Kidney (tissue), 14 donors: Measurements from ENCODE around the gene PRR4. TPM values are rescaled to one million over a fixed set of nuclear protein-coding genes. Genes with fewer than 3 reads are reported as not detected.

Experiments used
- DNase-seq, 5 donors: peaks; one replicate each; pipeline ENCODE4 v3.0.0-alpha.2; 2013 to 2020
- FAIRE-seq: peaks from 2 replicates; lab custom pipeline; 2012; peaks lifted over from hg19 to GRCh38; lab: Jason Lieb, UNC
- H3K27ac ChIP-seq, 2 donors: one replicate each; pipeline ENCODE4 v1.7.0; 2013; ENCODE audit warnings: low read depth in 2 of 2, low read length in 2 of 2, inconsistent platforms in 1 of 2
- H3K27me3 ChIP-seq: one replicate; pipeline ENCODE4 v1.7.1; 2013; ENCODE audit warnings: low read length, inconsistent platforms; ENCODE audit not compliant: control insufficient read depth, insufficient read depth
- H3K36me3 ChIP-seq, 3 donors: one replicate each; pipeline versions ENCODE4 v1.7.0 to v1.7.1; 2013; ENCODE audit warnings: low read length in 3 of 3, control low read depth in 1 of 3, inconsistent platforms in 1 of 3; ENCODE audit not compliant: insufficient read depth in 3 of 3, control insufficient read depth in 2 of 3
- H3K4me1 ChIP-seq, 3 donors: one replicate each; pipeline versions ENCODE4 v1.7.0 to v1.7.1; 2013; ENCODE audit warnings: low read length in 3 of 3, inconsistent platforms in 1 of 3, low read depth in 1 of 3; ENCODE audit not compliant: control insufficient read depth in 2 of 3, insufficient read depth in 2 of 3
- H3K4me3 ChIP-seq, 3 donors: one replicate each; pipeline versions ENCODE4 v1.7.0 to v1.8.1; 2013; ENCODE audit warnings: low read length in 3 of 3, control low read depth in 1 of 3, inconsistent platforms in 1 of 3
- H3K9ac ChIP-seq, 3 donors: one replicate each; pipeline versions ENCODE4 v1.7.0 to v1.7.1; 2013; ENCODE audit warnings: low read length in 3 of 3, control low read depth in 1 of 3, inconsistent platforms in 1 of 3
- H3K9me3 ChIP-seq, 3 donors: one replicate each; pipeline versions ENCODE4 v1.7.0 to v1.7.1; 2013; ENCODE audit warnings: low read length in 3 of 3, control low read depth in 1 of 3, inconsistent platforms in 1 of 3; ENCODE audit not compliant: control insufficient read depth in 2 of 3, insufficient read depth in 1 of 3
- CTCF ChIP-seq: IDR thresholded peaks from 3 replicates; pipeline ENCODE4 v1.5.1; 2012; ENCODE audit warnings: mild to moderate bottlenecking, moderate library complexity, borderline replicate concordance; ENCODE audit not compliant: insufficient read depth; ENCODE audit errors: extremely low read depth
- intact Hi-C: fragments of 100-400 bp; cut with DNase I; formaldehyde crosslinking; loops from one replicate; pipeline ENCODE4 v1.11.1; 2022
- polyA plus RNA-seq: library from polyadenylated mRNA; stranded (reverse); fragments of 350-450 nt; fragmentation: Illumina TruSeq; extraction: RNeasy Lipid Tissue Mini Kit (QIAGEN cat#74804); gene quantifications from one replicate; pipeline ENCODE4 v1.2.3, GENCODE V29; 2014; ENCODE audit warnings: low read depth, low replicate concordance; ENCODE audit not compliant: insufficient read depth
- total RNA-seq: library from RNA; stranded (reverse); fragmentation: NEBNext Ultra II Directional; extraction: Animal tissue kit (Norgen Biotek cat#: 25700); gene quantifications from one replicate; pipeline ENCODE4 v1.2.1, GENCODE V29; 2021
- donor health status: control.
- donor health status: control.
- donor health status: control.
- donor health status: control.
- donor health status: control.
- donor health status: DM: yes; HTN: yes; CAD: no.
- donor health status: Normal renal cell carcinoma (clear cell type).

Gene PRR4
- total and polyA plus RNA-seq, 2 donors from 2014 or later: 1.8 to 3.2 TPM

- FAIRE-seq (no peak), DNase-seq (no peak)
- H3K36me3 ChIP-seq: peaks cover 0 to 2% (median 0%) of the 10 kb centered on the region in 3 donors
- no peaks in the 10 kb centered on the region for H3K27me3 ChIP-seq
- H3K4me1 ChIP-seq: no peaks in the 10 kb centered on the region
- intact Hi-C loops: no loop called here
- no peak overlapping the region for H3K4me3 ChIP-seq
- no peak overlapping the region for H3K9ac ChIP-seq
- no peak overlapping the region for H3K27ac ChIP-seq
- peaks cover 0 to 1% (median 0%) of the 10 kb centered on the region in 3 donors for H3K9me3 ChIP-seq
- no peak for TF ChIP-seq CTCF
These were observed 6.5 kb upstream of the PRR4 start for GRCh38 chr12:10855807-10856206.

- no peak overlapping the region for H3K27ac ChIP-seq
- no peak overlapping the region for H3K4me3 ChIP-seq
- H3K9ac ChIP-seq: no peak overlapping the region
- FAIRE-seq (no peak), DNase-seq (no peak)
- TF ChIP-seq CTCF: no peak
- peaks cover 0 to 2% (median 0%) of the 10 kb centered on the region in 3 donors for H3K36me3 ChIP-seq
- no peaks in the 10 kb centered on the region for H3K27me3 ChIP-seq
- peaks cover 0 to 1% (median 0%) of the 10 kb centered on the region in 3 donors for H3K9me3 ChIP-seq
- intact Hi-C loops: no loop called here
- H3K4me1 ChIP-seq: no peaks in the 10 kb centered on the region
These were observed 4.5 kb upstream of the PRR4 start for GRCh38 chr12:10853776-10854175.

GRCh38 chr12:10851243-10851858, 2.1 kb upstream of the PRR4 start:
- no peaks in the 10 kb centered on the region for H3K4me1 ChIP-seq
- H3K27ac ChIP-seq: no peak overlapping the region
- FAIRE-seq (no peak), DNase-seq (no peak)
- H3K36me3 ChIP-seq: peaks cover 0 to 2% (median 0%) of the 10 kb centered on the region in 3 donors
- no peaks in the 10 kb centered on the region for H3K27me3 ChIP-seq
- intact Hi-C loops: no loop called here
- peaks cover 0 to 1% (median 0%) of the 10 kb centered on the region in 3 donors for H3K9me3 ChIP-seq
- H3K4me3 ChIP-seq: no peak overlapping the region
- no peak overlapping the region for H3K9ac ChIP-seq
- TF ChIP-seq CTCF: no peak
